Activated CD4-positive, alpha-beta memory T cell treated with anti-CD3 and anti-CD28 coated beads for 36 hours (primary cell): ENCODE data around the gene ZNF33B. TPM values are rescaled to one million over a fixed set of nuclear protein-coding genes. Genes with fewer than 3 reads are reported as not detected.
"Not testable (repeated sequence)": the region's sequence is repeated elsewhere in the genome, so short reads cannot be mapped to it uniquely, and the experiment has no call there.

Source experiments
- CTCF ChIA-PET: fragments of 350-600 bp; sonication (Branson Sonifier 250); formaldehyde crosslinking; loops from one replicate; lab custom pipeline; 2021; ENCODE audit warnings: antibody characterized with exemption, inconsistent platforms; lab: Charles Lee
- POLR2A ChIA-PET: fragments of 350-600 bp; sonication (Branson Sonifier 250); formaldehyde crosslinking; loops from one replicate; lab custom pipeline; 2021; ENCODE audit warnings: antibody characterized with exemption; lab: Charles Lee
- DNase-seq: peaks from one replicate; pipeline ENCODE4 v3.0.0-alpha.2; 2020
- H3K27ac Mint-ChIP-seq: one replicate; pipeline ENCODE4 v1.8.0; 2021; ENCODE audit warnings: mixed read lengths
- H3K27me3 Mint-ChIP-seq: one replicate; pipeline ENCODE4 v1.8.0; 2021; ENCODE audit warnings: mixed read lengths
- H3K36me3 Mint-ChIP-seq: one replicate; pipeline ENCODE4 v1.8.0; 2021; ENCODE audit warnings: mixed read lengths
- H3K4me1 Mint-ChIP-seq: one replicate; pipeline ENCODE4 v1.8.0; 2021; ENCODE audit warnings: low read depth, mixed read lengths
- H3K4me3 Mint-ChIP-seq: one replicate; pipeline ENCODE4 v1.8.0; 2021; ENCODE audit warnings: mild to moderate bottlenecking, mixed read lengths
- H3K9me3 Mint-ChIP-seq: one replicate; pipeline ENCODE4 v1.8.0; 2021; ENCODE audit warnings: mixed read lengths
- intact Hi-C: fragments of 100-400 bp; cut with micrococcal nuclease; formaldehyde crosslinking; loops from one replicate; pipeline ENCODE4 v1.15.1; 2023
- total RNA-seq, 2 experiments: library from RNA; stranded (reverse); gene quantifications; one replicate each; pipeline ENCODE4 v1.2.3, GENCODE V29; 2021

The ZNF33B gene
- total RNA-seq, 2 experiments from 2014 or later = 6.4 to 7.3 TPM

DNA sequence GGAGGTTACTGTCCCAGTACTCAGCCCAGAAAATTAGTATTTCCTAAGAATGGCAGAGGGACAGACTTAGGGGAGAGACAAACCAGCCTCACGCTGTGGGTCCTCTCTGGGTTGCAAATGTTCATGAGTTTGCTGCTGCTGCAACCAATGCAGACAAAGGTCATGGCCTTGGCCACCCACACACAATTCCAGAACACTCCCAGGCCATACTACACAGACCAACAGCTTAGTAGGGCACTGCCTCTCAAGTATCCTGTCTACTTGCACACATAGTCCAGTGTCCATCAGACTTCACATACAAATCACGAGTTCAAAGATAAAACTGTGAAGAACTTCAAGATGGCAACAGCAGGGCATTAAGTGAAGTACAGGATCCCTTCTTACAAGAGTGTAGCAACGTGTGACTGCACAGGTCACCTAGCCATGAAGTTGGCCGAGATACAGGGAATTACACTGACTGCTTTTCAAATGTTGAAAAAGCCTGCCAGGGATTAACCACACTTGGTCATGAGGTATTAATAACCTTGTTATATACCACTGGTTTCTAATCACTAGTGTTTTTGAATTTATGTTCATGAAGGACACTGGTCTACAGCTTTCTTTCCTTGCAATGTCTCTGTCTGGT lies 40.0 kb downstream of the ZNF33B start:
- H3K4me3 Mint-ChIP-seq = no peak overlapping the region

DNA sequence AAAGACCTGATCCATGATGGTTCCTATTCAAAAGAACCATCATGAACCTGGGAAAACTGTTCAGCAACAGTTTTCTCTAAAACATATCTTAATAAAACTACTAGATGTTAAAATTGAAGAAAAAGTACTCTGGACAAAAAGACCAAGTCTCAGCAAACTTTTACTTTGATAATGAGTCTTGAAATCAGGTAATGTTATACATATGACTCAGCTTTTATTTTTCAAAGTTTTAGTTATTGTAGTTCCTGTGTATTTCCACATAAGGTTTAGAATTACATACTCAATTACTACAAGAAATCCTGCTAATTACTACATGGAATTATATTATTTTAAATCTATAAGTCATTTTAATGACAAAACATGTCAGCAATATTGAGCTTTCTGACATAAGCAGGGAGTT lies 42.2 kb downstream of the ZNF33B start:
- H3K36me3 Mint-ChIP-seq = peaks cover 82% of the 10 kb centered on the region
- no peaks in the 10 kb centered on the region for H3K27me3 Mint-ChIP-seq
- no peaks in the 10 kb centered on the region for H3K4me1 Mint-ChIP-seq
- no peak overlapping the region for H3K27ac Mint-ChIP-seq
- H3K9me3 Mint-ChIP-seq = peaks cover 76% of the 10 kb centered on the region
- intact Hi-C loops = no loop called here
- DNase-seq = no peak
- H3K4me3 Mint-ChIP-seq = no peak overlapping the region
- CTCF ChIA-PET = no interaction called here
- POLR2A ChIA-PET = no interaction called here

More for the DNA sequence above, 40.0 kb downstream of the ZNF33B start:
- Mint-ChIP-seq H3K36me3 (peaks cover 81% of the 10 kb centered on the region), H3K27me3 (no peaks in the 10 kb centered on the region), H3K4me1 (no peaks in the 10 kb centered on the region), H3K9me3 (peaks cover 67% of the 10 kb centered on the region), H3K27ac (no peak overlapping the region)
- POLR2A ChIA-PET = no interaction called here
- no peak for DNase-seq
- CTCF ChIA-PET = no interaction called here
- intact Hi-C loops = no loop called here

- DNase-seq = no peak
- Mint-ChIP-seq H3K9me3 (peaks cover 84% of the 10 kb centered on the region), H3K36me3 (peaks cover 86% of the 10 kb centered on the region), H3K4me3 (no peak overlapping the region), H3K27me3 (no peaks in the 10 kb centered on the region), H3K27ac (no peak overlapping the region), H3K4me1 (no peaks in the 10 kb centered on the region)
- POLR2A ChIA-PET = no interaction called here
- intact Hi-C loops = no loop called here
- CTCF ChIA-PET = no interaction called here
These were observed 44.1 kb downstream of the ZNF33B start for GRCh38 chr10:42594246-42594650.

DNA sequence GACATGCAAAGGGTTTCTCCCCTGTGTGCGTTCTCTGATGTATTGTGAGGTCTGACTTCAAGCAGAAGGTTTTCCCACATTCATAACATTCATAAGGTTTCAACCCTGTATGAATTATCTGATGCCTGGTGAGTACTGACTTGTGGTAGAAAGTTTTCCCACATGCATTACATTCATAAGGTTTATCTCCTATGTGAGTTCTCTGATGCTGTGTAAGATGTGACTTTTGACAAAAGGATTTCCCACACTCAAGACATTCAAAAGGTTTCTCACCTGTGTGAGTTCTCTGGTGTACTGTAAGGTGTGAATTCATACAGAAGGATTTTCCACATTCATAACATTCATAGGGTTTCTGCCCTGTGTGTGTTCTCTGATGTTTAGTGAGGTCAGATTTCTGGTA lies 45.1 kb downstream of the ZNF33B start:
- DNase-seq = no peak
- ChIA-PET CTCF (no interaction called here), POLR2A (no interaction called here)
- peaks cover 86% of the 10 kb centered on the region for H3K36me3 Mint-ChIP-seq
- intact Hi-C loops = no loop called here
- H3K4me1 Mint-ChIP-seq = no peaks in the 10 kb centered on the region
- H3K27me3 Mint-ChIP-seq = no peaks in the 10 kb centered on the region
- H3K9me3 Mint-ChIP-seq = peaks cover 83% of the 10 kb centered on the region
- no peak overlapping the region for H3K27ac Mint-ChIP-seq
- H3K4me3 Mint-ChIP-seq = no peak overlapping the region

DNA sequence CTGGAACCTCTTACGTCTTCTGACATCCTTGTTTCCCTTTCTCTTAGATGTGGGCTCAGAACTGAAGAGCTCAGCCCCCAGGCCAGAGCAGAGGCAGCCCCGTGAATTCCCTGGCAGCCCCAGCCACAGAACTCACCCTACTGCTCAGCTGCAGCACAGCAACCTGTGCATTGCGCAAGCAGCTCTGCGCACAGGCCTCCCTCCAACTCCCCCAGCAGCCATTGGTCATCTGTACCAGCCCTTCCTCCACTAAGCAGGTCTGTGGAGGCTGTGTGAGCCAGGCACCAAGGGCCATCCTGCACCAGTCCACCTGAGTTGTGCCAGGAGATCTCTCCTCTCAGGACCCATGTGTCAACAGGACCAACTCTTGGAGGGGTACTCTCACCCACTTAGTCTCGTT lies 54.5 kb downstream of the ZNF33B start:
- DNase-seq = no peak
- H3K27ac Mint-ChIP-seq = no peak overlapping the region
- no peaks in the 10 kb centered on the region for H3K4me1 Mint-ChIP-seq
- peaks cover 45% of the 10 kb centered on the region for H3K36me3 Mint-ChIP-seq
- no peak overlapping the region for H3K4me3 Mint-ChIP-seq
- intact Hi-C loops = no loop called here
- H3K27me3 Mint-ChIP-seq = no peaks in the 10 kb centered on the region
- POLR2A ChIA-PET = no interaction called here
- CTCF ChIA-PET = no interaction called here
- peaks cover 81% of the 10 kb centered on the region for H3K9me3 Mint-ChIP-seq

- intact Hi-C loops = no loop called here
- ChIA-PET POLR2A (no interaction called here), CTCF (no interaction called here)
- H3K27me3 Mint-ChIP-seq = no peaks in the 10 kb centered on the region
- peaks cover 32% of the 10 kb centered on the region for H3K9me3 Mint-ChIP-seq
- H3K4me3 Mint-ChIP-seq = no peak overlapping the region
- H3K36me3 Mint-ChIP-seq = peaks cover 12% of the 10 kb centered on the region
- H3K27ac Mint-ChIP-seq = no peak overlapping the region
- no peaks in the 10 kb centered on the region for H3K4me1 Mint-ChIP-seq
- no peak for DNase-seq
These were observed 60.4 kb downstream of the ZNF33B start for GRCh38 chr10:42578019-42578418.

- ChIA-PET POLR2A (no interaction called here), CTCF (no interaction called here)
- no peaks in the 10 kb centered on the region for H3K4me1 Mint-ChIP-seq
- H3K9me3 Mint-ChIP-seq = peaks cover 16% of the 10 kb centered on the region
- H3K27me3 Mint-ChIP-seq = no peaks in the 10 kb centered on the region
- no peak overlapping the region for H3K4me3 Mint-ChIP-seq
- intact Hi-C loops = no loop called here
- no peak overlapping the region for H3K27ac Mint-ChIP-seq
- H3K36me3 Mint-ChIP-seq = no peaks in the 10 kb centered on the region
- no peak for DNase-seq
These were observed 62.0 kb downstream of the ZNF33B start for GRCh38 chr10:42576338-42576737.

DNA sequence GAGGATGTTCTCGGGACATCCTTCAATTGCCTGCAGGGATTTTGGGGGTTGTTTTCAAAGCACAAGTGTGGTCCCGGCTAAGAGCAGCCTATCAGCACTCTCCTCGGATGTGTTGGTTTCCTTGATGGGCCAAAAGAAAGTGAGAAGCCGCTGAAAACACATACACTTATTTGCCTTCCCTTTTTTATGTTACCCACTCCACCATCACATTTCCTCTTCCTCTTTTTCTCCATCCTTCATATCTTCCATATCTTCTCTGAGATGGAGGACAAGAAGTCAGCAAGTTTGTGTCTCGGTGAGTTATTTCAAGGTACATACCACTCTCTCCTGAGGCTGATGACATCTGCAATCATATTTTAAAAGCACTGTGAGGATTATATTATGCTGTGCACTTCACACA lies 64.0 kb downstream of the ZNF33B start:
- intact Hi-C loops = no loop called here
- no peak overlapping the region for H3K27ac Mint-ChIP-seq
- ChIA-PET POLR2A (no interaction called here), CTCF (no interaction called here)
- no peak overlapping the region for H3K4me3 Mint-ChIP-seq
- peaks cover 9% of the 10 kb centered on the region for H3K9me3 Mint-ChIP-seq
- no peak for DNase-seq
- no peaks in the 10 kb centered on the region for H3K4me1 Mint-ChIP-seq
- no peaks in the 10 kb centered on the region for H3K27me3 Mint-ChIP-seq
- no peaks in the 10 kb centered on the region for H3K36me3 Mint-ChIP-seq

DNA sequence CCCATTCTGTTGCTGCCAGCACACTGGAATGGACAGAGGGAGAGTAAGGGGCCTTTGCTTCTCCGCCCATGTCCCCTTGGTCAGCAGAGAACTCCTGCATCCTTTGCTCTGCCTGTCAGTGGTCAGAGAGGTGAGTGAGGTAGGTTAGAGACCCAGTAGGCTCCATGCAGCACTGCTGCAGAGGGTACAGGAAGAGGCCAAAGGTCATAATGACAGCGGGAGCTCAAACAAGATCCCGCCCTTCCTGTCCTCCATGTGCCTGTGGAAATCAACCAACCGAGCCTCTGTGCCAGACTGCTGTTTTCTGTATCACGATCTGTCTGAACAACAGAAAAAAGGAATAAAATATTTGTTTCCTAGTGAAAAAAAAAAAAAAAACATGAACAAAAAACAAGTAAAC lies 81.4 kb downstream of the ZNF33B start:
- ChIA-PET CTCF (no interaction called here), POLR2A (no interaction called here)
- Mint-ChIP-seq H3K27ac (no peak overlapping the region), H3K36me3 (peaks cover 3% of the 10 kb centered on the region), H3K9me3 (no peaks in the 10 kb centered on the region), H3K27me3 (peaks cover 3% of the 10 kb centered on the region), H3K4me1 (peaks cover 5% of the 10 kb centered on the region), H3K4me3 (no peak overlapping the region)
- intact Hi-C loops = no loop called here
- no peak for DNase-seq

DNA sequence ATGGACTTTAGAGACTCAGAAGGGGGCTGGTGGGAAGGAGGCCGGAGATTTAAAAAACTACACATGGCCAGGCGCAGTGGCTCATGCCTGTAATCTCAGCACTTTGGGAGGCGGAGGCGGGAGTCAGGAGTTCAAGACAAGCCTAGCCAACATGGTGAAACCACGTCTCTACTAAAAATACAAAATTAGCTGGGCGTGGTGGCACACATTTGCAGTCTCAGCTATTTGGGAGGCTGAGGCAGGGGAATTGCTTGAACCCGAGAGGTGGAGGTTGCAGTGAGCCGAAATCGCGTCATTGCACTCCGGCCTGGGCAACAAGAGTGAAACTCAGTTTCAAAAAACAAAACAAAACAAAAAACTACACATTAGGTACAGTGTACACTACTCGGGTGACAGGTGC lies 84.8 kb downstream of the ZNF33B start:
- peak overlapping the region; percentile 95 for H3K4me3 Mint-ChIP-seq
- peaks cover 29% of the 10 kb centered on the region for H3K4me1 Mint-ChIP-seq
- DNase-seq, CTCF ChIA-PET, H3K9me3 Mint-ChIP-seq, H3K27ac Mint-ChIP-seq, POLR2A ChIA-PET, H3K27me3 Mint-ChIP-seq: not testable (repeated sequence)
- intact Hi-C loops = loop anchor here (2.0 to 5.0 kb wide), 3 partner anchors 244 to 1095 kb away; partner anchors contain the start of genes CSGALNACT2 and ZNF32
- peaks cover 25% of the 10 kb centered on the region for H3K36me3 Mint-ChIP-seq

GRCh38 chr10:42553064-42553407 lies 85.3 kb downstream of the ZNF33B start:
- no peaks in the 10 kb centered on the region for H3K9me3 Mint-ChIP-seq
- H3K36me3 Mint-ChIP-seq = peaks cover 27% of the 10 kb centered on the region
- ChIA-PET CTCF (no interaction called here), POLR2A (interaction anchor here (0.7 kb wide), 1 partner anchor 1016 kb away, joined by 3 read pairs; no protein-coding TSS in a partner anchor)
- peak overlapping the region; percentile 95 for H3K4me3 Mint-ChIP-seq
- H3K27ac Mint-ChIP-seq = peak overlapping the region; percentile 87
- intact Hi-C loops = loop anchor here (2.0 to 5.0 kb wide), 3 partner anchors 244 to 1096 kb away; partner anchors contain the start of genes CSGALNACT2 and ZNF32
- H3K4me1 Mint-ChIP-seq = peaks cover 32% of the 10 kb centered on the region
- H3K27me3 Mint-ChIP-seq = no peaks in the 10 kb centered on the region
- DNase-seq = no peak

DNA sequence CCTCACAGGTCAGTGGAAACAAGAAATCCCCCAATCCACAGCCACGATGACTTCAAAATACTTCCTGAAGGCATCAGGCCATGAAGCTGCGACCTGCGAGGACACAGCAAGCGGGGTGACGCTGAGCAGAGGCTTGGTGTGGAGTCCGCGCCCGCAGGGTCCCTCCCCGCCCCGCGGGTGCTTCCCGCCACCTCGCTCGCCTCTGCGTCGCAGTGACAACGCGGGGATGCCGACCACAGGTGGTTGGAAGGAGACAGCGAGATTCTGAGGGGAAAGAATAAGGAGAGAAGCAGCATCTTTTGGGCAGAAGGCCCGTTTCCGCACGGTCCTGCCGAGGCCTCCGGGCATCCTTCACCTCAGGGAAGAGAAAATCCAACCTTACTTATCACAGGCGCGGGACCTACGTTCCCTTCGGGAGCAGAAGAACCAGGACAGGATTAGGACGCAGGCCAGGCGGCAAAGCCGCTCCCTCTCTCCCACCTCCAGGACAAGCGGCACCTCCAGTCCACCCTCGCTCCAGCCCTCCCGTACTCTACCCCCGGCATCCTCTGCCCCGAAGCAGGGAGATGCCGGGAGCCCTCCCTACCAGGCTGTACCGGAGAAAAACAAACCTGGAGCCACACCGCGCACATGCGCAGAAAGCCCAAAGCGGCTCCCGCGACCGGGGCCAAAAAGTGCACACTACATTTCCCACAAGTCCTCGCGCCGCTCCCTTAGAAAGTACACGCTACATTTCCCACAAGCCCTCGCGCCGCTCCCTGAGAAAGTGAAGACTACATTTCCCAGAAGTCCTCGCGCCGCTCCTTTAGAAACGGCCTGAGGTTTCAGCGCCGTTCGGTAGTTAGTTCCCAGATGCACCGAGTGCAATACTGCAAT lies 85.9 kb downstream of the ZNF33B start:
- intact Hi-C loops = loop anchor here (1.0 to 5.0 kb wide), 5 partner anchors 86 to 1096 kb away; partner anchors contain the start of genes BMS1, CSGALNACT2, ZNF32 and ZNF33B
- ChIA-PET POLR2A (interaction anchor here (0.7 kb wide), 1 partner anchor 1017 kb away, joined by 3 read pairs; no protein-coding TSS in a partner anchor), CTCF (no interaction called here)
- Mint-ChIP-seq H3K27ac (peak overlapping the region; percentile 87), H3K9me3 (peaks cover 4% of the 10 kb centered on the region), H3K4me1 (peaks cover 38% of the 10 kb centered on the region), H3K4me3 (peak overlapping the region; percentile 95), H3K27me3 (no peaks in the 10 kb centered on the region), H3K36me3 (peaks cover 33% of the 10 kb centered on the region)
- DNase-seq = peak; percentile 97
